GM19351 (cell line): ENCODE data around the gene IKBKG.
"Not testable (repeated sequence)": the region's sequence is repeated elsewhere in the genome, so short reads cannot be mapped to it uniquely, and the experiment has no call there.

Experiments
- ATAC-seq: cut with Tn5 transposase; IDR thresholded peaks from one replicate; pipeline ENCODE4 v1.9.1; 2021; ENCODE audit warnings: mild to moderate bottlenecking, moderate library complexity; ENCODE audit not compliant: unreplicated experiment

Gene IKBKG

GRCh38 chrX:154525606-154526490 is 21.6 kb upstream of the IKBKG start:
- no peak for ATAC-seq

DNA sequence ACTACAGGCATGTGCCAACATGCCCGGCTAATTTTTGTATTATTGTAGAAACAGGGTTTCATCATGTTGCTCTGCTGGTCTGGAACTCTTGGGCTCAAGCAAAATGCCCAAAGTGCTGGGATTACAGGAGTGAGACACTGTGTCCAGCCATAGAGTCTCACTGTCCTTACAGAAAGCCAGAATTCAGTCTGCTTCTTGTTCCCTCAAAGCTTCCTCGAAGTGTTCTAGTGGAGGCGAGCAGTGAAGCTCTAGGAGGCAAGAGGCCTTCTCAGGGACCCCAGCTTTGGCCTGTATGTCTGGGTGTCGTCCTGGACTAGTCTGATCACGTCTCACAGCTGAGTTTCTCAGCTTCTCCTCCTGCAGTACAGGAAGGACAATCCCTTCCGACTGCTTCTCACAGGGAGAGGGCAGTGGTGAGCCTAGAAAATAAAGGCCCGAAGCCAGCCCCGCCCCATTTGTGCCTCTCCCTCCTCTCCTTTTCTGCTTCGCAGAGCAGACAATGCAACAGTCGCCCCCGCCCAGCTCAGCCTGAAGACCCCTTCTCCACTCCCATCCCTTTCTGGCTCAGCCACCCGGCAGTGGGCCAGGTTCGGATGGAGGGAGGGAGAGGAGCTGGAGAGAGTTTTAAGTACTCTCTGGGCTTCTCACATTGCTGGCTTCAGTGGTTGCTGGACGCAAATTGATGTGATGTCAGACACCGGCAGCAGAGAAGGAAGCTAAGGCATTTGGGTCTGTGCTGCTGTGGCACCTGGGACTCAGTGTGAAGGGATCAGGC is 20.3 kb upstream of the IKBKG start:
- peak; percentile 68 for ATAC-seq

- ATAC-seq: no peak
These were observed 18.2 kb upstream of the IKBKG start for GRCh38 chrX:154529206-154529612.

DNA sequence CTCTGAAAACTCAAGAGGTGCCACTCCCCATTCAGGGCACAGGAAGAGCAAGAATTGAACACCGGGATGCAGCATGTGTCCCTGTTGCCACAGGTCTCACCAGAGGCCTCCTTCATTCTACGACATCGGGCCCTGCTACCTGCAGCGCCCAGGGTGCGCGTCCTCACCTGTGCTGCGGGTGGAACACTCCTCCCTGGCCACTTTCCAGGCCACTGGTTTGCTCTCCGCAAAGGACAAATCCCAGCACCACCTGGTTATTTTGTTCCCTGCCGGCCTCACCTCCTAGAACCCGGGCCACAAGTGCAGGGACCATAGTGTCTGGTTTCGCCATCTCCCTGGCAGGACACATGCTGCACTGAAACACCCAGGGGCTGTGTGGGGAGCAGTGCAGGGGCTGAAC is 17.1 kb upstream of the IKBKG start:
- no peak for ATAC-seq

- ATAC-seq: no peak
These were observed 15.8 kb upstream of the IKBKG start for GRCh38 chrX:154531626-154532025.

GRCh38 chrX:154532690-154533089 is 14.7 kb upstream of the IKBKG start:
- no peak for ATAC-seq

GRCh38 chrX:154534526-154535322 is 12.7 kb upstream of the IKBKG start:
- peak; percentile 95 for ATAC-seq

- no peak for ATAC-seq
These were observed 11.5 kb upstream of the IKBKG start for GRCh38 chrX:154535892-154536291.

DNA sequence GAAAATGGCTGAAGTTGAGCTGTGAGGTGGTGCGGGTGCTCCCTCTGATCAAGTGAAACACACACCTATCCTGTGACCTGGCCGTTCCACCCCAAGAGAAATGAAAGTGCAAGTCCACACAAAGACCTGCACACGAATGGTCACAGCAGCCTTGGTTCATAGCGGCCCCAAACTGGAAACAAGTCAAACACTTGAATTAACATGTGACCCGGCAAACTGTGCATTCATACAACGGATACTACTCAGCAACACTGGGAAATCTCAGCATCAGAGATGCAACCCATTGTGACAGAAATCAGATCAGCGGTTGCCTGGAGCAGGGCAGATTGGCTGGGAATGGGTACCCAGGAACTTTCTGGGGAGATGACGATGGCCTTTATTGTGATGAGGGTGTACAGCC is 8.3 kb upstream of the IKBKG start:
- no peak for ATAC-seq

- ATAC-seq: not testable (repeated sequence)
These were observed 7.1 kb upstream of the IKBKG start for GRCh38 chrX:154540365-154540764.

- no peak for ATAC-seq
These were observed 6.4 kb upstream of the IKBKG start for GRCh38 chrX:154540897-154541535.

- no peak for ATAC-seq
These were observed 5.9 kb upstream of the IKBKG start for GRCh38 chrX:154541589-154541895.

- ATAC-seq: no peak
These were observed 5.3 kb upstream of the IKBKG start for GRCh38 chrX:154541896-154542722.

DNA sequence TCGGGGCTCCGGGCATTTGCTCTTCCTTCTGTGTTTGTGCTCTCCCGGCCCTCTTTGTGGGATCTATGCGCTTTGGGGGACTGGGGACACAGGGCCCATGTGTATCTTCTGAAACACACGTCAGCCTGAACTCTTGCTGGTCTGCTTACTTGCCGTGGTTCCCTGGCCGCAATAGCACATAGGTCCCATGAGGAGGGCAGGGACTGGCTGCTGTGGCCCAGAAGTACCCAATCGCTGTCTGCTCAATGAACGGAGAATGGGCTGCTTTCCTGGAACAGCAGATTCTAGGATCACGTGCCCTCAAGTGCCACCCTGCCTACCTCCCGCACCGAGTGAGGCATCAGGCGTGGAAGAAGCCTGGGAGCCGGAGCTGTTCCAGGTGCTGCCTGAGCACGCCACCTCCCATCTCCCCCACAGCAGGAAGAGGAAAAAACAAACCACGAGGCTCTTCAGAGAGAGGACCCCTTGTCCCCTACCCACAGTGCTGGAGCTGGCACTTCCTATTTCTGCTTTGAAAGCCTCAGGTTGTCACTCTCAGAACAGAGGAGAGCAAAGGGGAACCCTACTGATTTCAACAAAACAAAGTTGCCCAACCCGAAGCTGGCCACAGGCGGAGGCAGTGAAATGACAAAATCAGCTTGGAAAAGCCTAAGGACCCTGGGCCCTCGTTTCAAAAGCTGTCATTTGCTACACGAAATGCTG is 4.5 kb upstream of the IKBKG start:
- no peak for ATAC-seq

- ATAC-seq: no peak
These were observed 1.6 kb upstream of the IKBKG start for GRCh38 chrX:154545673-154546274.

DNA sequence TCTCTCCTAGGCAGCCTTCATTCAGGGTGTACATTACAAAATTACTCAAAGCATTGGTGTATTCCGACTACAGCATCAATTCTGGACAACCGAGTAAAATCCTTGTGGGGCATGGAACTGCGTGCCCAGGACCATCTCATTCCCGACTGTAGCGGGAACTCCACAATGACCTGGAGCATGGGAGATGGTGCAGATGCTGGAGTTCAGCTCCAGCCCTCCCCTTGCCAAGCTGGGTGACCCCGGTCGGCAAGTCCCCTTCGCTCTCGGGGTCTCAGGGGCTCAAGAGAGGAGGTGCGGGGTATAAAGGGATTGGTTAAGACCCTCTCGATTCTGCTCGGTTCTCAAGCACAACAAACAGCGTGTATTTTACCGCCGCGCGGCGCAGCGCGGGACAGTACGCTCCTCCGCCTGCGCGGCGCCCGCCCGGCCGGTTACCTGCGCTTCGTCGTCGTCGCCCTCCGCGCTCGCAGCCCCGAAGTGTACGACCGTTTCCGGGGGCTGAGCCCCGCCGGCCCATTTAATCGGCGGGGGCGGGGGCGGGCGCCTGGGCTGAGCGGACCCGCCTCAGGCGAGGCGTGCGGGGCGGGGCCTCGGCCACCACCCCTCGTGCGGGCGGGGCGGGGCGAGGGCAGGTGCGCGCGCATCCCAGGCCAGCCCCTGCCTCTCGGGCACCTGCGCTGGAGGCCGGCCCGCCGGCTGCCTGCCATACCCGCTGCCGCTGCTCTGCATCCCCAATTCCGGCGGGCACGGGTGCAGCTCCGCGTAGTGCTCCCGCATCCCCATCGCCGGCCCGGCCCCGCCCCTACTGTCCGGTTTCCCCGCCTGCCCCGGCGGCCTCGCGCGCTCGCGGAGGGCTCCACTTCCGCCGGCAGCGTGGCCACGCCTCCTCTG is 821 bp upstream of the IKBKG start, which contains the start of gene G6PD:
Gene G6PD, minus strand, starts transcription at position 493 of the 891 bp plus-strand sequence. CDS start 691 bp downstream, outside the sequence.
- peak; percentile 37 for ATAC-seq

GRCh38 chrX:154548028-154548316 is 552 bp downstream of the IKBKG start:
- no peak for ATAC-seq

DNA sequence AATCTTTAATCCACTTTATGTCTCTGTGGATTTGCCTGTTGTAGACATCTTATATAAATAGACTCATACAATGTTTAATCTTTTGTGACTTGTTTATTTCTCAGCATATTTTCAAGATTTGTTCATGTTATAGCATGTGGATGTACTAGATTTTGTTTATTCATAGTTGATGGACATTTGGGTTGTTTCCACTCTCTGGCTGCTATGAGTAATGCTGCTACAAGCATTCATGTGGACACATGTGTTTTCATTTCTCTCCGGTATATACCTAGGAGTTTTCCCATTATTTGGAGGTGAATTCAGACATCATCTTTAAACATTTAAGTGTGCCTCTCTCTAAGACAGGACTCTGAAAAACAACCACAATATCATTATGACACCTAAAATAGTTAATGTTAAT is 2.3 kb downstream of the IKBKG start:
- no peak for ATAC-seq
